Measurements from ENCODE around the gene GOLGA6B.
"Not testable (repeated sequence)": the region's sequence is repeated elsewhere in the genome, so short reads cannot be mapped to it uniquely, and the experiment has no call there.

Gene GOLGA6B

DNA sequence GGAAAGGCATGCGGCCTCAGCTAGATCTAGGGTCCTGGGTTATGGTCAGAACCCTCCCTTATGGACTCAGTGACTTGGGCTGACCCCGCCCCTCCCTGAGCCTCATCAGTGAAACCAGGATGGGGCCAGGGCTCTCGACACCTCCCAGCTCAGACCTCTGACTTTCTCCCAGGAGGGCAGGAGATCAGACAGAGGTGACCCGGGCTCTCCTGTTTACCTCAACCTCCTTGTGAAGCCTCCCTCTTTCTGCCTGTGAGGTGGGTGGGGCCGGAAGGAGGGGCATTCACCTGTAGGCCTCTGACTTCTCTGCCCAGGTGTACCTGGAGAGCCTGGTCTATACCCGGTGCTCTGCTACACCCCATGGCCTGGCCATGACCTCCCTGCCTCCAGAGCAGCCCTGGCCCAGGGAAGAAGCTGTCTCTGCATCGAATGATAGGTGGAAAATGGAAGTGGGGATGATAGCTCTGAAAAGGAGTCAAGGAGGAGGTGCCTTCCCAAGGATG is 25.4 kb upstream of the GOLGA6B start:
- H3K4me3 ChIP-seq (replicated peaks; ENCODE audit: low read depth, low read length); DNase-seq (ENCODE audit: extremely low read depth, low read depth): not testable (repeated sequence)

DNA sequence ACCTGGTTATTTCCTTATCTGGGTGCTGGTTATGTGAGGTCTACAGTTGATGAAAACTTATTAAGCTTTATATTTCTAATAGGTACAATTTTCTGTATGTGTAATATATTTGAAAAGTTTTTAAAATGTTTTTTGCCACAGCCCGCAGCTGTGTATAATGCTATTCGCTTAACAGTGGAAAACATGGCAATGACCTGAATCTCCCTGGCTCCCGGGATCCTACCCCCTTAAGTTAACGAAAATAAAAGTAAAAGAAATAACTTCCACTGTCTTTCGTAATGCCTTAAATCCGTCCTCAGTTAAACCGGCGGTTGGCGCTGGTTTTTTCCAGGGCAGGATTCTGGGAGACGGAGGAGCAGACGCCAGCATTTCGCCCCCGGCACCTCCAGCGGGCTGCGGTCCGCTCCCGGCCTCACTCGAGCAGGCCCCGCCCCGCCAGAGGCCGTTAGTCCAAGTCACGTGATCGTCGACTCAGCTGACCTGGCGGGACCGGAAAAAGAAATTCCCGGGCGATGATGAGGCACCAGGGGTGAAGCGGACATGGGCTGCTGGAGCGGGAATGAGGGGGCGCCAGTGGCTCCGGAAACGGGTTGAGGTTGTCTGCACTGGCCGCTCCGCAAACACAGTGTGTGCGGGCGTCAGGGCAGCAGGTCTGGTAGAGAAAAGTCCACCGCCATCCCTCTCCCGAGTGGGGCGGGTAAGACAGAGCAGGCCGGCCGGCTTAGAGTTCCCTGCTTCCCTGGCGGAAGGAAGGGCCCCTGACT is 17.8 kb upstream of the GOLGA6B start:
- not testable (repeated sequence) for DNase-seq (ENCODE audit: extremely low read depth, low read depth)
- peak overlapping the region; percentile 31 for H3K4me3 ChIP-seq (replicated peaks; ENCODE audit: low read depth, low read length)

DNA sequence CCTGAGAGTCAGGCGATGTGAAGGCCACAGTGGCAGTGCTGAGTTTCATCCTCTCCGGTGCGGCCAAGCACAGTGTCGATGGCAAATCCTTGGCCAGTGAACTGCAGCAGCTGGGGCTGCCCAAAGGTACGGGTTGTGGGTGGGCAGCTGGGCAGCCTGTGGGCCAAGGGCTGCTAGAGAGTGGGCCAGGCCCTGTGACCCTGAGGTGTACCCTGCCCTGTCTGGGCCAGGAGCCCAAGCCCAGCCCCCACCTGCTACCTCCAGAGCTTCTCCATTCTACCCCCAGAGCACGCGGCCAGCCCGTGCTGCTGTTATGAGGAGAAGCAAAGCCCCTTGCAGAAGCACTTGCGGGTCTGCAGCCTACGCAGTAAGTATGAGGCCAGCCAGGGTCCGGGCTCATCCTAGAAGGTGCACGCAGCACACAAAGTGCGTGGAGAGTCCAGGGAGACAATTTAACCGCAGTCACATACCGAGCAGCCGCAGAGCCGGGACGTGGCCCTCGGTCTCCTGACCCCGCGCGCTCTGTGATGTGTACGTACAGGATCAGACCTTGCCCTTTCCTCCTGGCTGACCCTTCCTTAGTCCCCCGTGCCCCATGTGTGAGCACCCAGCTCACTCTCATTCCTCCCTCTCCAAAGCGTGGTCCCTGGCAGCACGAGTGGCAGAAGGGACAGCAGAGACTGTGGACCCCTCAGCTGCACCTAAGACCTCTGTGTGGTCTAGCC is 14.6 kb upstream of the GOLGA6B start:
- not testable (repeated sequence) for H3K4me3 ChIP-seq (replicated peaks; ENCODE audit: low read depth, low read length); DNase-seq (ENCODE audit: extremely low read depth, low read depth)

DNA sequence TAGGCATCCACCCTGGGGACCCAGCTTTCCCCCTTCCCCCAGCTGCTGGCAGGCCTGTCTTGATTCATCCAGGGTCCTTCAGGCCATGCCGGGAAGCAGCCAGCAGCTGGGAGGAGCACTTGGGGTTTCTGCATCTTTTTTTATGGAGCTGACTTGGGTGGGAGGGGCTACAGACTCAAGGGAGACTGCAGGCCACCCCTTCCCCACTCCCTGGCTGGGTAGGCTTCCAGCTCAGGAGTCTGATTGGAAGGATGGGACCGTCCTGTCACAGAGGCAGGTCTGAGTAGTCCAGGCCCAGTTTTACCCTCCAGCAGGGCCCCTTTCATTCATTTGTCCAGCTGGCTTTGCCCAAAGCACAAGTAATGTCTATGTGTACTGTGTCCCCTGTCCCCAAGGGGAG is 12.2 kb upstream of the GOLGA6B start:
- DNase-seq (ENCODE audit: extremely low read depth, low read depth), result not testable (repeated sequence)

DNA sequence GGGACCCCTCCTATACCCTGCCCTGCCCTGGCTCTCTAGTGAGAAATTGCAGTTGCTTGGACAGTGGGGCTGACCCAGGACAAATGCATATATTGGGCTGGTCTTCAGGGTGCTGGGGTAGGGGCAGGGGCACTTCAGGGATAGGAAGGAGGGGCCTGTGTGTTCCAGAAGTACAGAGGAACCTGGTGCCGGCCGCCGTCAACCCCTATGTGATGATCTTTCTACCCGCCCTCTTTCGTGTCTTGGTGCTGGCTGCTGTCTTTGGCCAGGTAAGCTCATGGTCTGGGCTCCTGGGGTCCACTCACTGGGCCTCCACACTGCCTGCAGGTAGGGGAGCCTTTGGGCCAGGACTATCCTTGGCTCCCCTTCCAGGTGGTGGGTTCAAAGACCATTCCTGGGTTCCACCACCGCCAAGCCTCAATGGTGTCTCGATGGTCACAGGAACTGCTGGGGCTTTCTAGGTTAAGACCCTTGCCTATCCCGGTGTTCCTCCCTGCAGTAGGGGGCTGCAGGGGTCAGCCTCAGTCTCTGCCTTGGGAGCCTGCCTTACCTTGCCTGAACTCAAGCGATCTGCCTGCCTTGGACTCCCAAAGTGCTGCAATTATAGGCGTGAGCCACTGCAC is 5.8 kb upstream of the GOLGA6B start:
- DNase-seq (ENCODE audit: extremely low read depth, low read depth); H3K4me3 ChIP-seq (replicated peaks; ENCODE audit: low read depth, low read length): not testable (repeated sequence)

More for the DNA sequence above, 12.2 kb upstream of the GOLGA6B start:
- not testable (repeated sequence) for H3K4me3 ChIP-seq (replicated peaks; ENCODE audit: low read depth, low read length)

DNA sequence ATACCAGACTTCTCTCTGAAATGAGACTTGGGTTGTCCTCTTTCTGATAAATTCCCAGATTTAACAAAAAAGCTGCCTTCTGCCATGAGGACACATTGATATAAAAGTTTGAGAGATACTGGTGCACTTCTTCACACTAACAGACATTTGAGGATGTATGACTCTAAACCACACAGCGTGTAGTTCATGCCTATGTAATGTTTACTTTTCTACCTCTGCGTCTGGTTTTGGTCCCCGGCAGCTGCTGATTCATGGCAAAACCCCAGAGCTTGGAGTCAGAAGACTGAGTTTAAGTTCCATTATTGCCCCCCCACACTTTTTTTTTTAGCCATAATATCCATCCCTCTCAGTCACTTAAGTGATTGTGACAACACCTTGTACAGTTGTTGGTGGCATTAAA is 1.5 kb downstream of the GOLGA6B start:
- not testable (repeated sequence) for DNase-seq (ENCODE audit: extremely low read depth, low read depth)

DNA sequence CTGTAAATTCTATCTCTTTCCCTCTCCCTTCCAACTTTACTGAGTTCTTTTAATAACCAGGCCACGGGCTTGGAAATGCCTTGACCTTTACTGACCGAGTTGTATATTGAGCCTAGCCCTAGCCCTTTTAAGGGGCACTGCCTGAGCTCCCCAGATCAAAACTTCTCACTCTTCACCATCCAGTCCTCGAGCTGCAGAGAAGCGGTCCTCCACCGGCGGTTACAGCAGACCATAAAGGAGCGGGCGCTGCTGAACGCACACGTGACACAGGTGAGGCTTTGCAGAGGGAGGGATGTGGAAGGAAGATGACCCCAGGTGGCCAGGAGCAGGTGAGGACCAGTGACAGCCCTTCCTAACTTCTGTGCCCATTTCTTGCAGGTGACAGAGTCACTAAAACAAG is 6.6 kb downstream of the GOLGA6B start:
- DNase-seq (ENCODE audit: extremely low read depth, low read depth); H3K4me3 ChIP-seq (replicated peaks; ENCODE audit: low read depth, low read length): not testable (repeated sequence)

More for the DNA sequence above, 1.5 kb downstream of the GOLGA6B start:
- H3K4me3 ChIP-seq (replicated peaks; ENCODE audit: low read depth, low read length), result not testable (repeated sequence)

DNA sequence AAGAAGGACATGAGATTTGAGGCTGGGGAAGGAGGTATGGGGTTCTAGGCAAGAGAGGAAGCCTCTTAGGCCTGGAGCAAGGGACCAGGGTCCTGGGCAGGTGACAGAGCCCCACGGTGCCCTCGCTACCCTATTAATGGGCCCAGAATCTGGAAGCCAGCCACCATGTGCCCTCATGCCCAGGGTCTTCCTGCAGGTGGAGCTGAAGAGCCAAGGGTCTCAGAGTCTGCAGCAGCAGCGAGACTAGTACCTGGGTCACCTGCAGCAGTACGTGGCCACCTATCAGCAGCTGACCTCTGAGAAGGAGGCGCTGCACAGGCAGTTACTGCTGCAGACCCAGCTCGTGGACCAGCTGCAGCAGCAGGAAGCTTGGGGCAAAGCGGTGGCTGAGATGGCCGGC is 9.4 kb downstream of the GOLGA6B start:
- not testable (repeated sequence) for DNase-seq (ENCODE audit: extremely low read depth, low read depth); H3K4me3 ChIP-seq (replicated peaks; ENCODE audit: low read depth, low read length)

DNA sequence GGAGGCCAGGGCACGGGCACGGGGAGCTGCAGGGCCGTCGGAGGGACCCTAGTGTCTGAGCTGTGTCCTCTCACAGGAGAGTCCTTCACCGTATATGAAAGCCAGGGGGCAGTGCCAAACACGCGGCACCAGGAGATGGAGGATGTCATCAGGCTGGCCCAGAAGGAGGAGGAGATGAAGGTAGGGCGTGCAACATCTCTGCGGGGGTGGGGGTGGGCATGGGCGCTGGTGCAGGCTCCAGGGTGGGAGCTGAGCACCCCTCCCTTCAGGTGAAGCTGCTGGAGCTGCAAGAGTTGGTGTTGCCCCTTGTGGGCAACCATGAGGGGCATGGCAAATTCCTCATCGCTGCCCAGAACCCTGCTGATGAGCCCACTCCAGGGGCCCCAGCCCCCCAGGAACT is 11.2 kb downstream of the GOLGA6B start:
- DNase-seq (ENCODE audit: extremely low read depth, low read depth); H3K4me3 ChIP-seq (replicated peaks; ENCODE audit: low read depth, low read length): not testable (repeated sequence)

DNA sequence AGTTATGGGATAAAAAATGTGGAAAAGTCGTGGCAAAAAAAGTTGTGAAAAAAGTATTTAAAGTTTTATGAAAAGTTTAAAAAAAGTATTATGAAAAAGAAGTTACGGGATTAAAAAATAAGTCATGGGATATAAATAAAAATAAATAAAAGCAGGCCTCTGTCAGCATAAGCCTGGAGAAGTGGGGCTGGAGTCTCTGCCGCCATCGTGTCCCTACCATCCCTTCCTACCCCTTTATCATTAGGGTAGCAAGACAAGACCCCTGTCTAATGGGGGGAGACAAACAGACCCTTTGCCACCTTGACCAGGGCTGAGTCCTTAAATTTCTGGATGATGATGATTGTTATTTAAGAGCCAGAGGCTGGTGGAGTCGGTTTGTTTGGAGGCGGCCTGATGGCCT is 15.3 kb downstream of the GOLGA6B start:
- not testable (repeated sequence) for H3K4me3 ChIP-seq (replicated peaks; ENCODE audit: low read depth, low read length); DNase-seq (ENCODE audit: extremely low read depth, low read depth)

DNA sequence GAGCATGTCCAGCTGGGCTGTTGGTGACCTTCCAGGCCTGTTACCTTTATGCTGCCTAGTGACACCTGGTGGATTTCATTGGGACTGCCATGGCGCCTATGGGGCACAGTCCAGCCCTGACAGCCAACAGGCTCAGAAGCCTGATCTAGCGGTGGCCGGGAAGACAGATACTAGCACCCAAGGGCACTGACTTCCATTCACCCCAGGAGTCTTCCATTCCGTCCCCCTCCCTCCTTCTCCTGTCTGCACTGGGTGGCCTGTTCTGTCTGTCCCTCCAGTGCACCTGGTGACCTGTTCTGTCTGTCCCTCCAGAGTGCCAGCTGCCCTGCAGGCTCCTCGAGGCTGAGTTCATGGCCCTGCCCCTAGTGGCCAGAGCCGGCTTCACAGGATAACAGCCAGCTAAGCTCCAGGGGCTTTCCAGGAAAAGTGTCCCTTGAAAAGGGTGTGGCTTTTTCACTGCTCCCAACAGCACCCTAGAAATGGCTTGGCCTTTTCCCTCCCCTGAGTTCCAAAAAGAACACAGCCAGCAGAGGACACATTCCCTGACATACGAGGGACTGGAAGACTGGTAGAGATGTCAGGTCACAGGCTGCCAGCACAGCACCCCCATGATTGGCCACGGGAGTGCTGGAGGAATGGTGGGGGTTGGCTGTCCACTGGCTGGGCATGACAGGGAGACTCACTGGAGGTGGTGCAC is 16.3 kb downstream of the GOLGA6B start:
- not testable (repeated sequence) for H3K4me3 ChIP-seq (replicated peaks; ENCODE audit: low read depth, low read length)
- peak; percentile 7 for DNase-seq (ENCODE audit: extremely low read depth, low read depth)
- TF ChIP-seq, protein P1, sequence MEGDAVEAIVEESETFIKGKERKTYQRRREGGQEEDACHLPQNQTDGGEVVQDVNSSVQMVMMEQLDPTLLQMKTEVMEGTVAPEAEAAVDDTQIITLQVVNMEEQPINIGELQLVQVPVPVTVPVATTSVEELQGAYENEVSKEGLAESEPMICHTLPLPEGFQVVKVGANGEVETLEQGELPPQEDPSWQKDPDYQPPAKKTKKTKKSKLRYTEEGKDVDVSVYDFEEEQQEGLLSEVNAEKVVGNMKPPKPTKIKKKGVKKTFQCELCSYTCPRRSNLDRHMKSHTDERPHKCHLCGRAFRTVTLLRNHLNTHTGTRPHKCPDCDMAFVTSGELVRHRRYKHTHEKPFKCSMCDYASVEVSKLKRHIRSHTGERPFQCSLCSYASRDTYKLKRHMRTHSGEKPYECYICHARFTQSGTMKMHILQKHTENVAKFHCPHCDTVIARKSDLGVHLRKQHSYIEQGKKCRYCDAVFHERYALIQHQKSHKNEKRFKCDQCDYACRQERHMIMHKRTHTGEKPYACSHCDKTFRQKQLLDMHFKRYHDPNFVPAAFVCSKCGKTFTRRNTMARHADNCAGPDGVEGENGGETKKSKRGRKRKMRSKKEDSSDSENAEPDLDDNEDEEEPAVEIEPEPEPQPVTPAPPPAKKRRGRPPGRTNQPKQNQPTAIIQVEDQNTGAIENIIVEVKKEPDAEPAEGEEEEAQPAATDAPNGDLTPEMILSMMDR (IDR thresholded peaks at IDR 0.05; ENCODE audit: low read depth, low read length, missing control alignments), result peak; percentile 84

DNA sequence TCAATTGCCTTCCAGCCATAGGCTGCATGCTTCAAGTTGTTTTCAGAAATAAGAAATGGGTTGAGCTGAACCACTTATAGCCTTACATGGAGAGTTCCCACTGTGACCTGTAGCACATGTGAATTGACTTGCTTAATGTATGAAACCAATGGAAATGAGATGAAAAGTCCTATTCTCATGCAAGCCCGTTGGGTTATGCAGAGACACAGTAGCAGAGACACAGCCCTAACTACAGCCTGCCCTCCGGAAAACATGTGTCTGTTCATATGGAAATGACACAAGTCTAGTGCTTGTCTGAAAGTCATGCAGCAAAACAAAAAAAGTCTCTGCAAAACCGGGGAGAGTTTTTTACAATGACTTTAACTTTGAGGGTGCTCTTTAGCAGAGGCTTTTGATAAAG is 17.0 kb downstream of the GOLGA6B start:
- H3K4me3 ChIP-seq (replicated peaks; ENCODE audit: low read depth, low read length), result no peak overlapping the region
- no peak for DNase-seq (ENCODE audit: extremely low read depth, low read depth)
- TF ChIP-seq, protein P1 (IDR thresholded peaks at IDR 0.05; ENCODE audit: low read depth, low read length, missing control alignments), result no peak

Measured in HFF-Myc (cell line).